Astrocyte of the cerebellum (primary cell): ENCODE data around the gene TMEM51.

Experiments
- DNase-seq: peaks from one replicate; pipeline ENCODE4 v3.0.0-alpha.2; 2011; ENCODE audit warnings: low read depth
- H3K4me3 ChIP-seq: 2 replicates; pipeline ENCODE4 v1.5.1; 2011; ENCODE audit warnings: mild to moderate bottlenecking, low read depth, low read length, moderate library complexity
- in situ Hi-C: cut with HindIII; loops from 2 replicates; pipeline ENCODE4 v1.10.0; 2017; ENCODE audit warnings: low sequenced_read_pairs
- TF ChIP-seq, protein P1 (sequence below): IDR thresholded peaks from 2 replicates; pipeline ENCODE4 v1.5.1; 2012; ENCODE audit warnings: low read length, low read depth, moderate library complexity, mild to moderate bottlenecking; ENCODE audit errors: missing control alignments

TMEM51 gene

DNA sequence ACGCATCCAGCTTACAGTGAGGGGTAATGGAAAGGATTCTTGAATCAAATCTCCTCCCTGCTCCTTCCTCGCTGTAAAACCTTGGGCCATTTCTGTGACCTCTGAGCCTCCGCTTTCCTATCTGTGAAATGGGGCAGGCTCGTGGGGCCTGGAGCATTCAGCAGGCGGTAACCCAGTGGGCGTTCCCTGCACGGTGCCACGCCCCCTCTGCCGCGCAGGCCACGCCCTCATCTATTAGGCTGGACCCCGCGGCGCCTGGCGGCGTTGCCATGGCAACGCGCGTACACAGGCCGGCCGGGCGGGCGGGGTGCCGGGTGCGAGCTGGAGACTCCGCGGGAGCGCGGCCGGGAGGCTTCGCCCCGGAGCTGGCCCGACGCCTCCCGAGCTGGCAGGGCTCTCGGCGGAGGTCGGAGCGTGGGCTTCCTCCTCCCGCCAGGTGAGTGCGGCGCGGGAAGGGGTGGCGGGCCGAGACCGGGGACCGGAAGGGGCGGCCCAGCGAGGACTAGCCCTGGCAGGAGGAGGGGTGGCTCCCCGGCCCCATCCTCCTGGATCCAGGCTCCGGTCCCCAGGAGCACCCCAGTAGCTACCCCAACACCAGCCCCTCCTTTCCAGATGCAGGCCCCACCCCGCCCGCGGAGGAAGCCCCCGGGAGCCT, 93.5 kb downstream of the TMEM51 start, which contains the start of gene FHAD1:
TSS of gene FHAD1 (plus strand) at position 264 of the 655 bp plus-strand sequence. CDS start 4,562 bp downstream, outside the sequence.
- TF ChIP-seq, protein P1, sequence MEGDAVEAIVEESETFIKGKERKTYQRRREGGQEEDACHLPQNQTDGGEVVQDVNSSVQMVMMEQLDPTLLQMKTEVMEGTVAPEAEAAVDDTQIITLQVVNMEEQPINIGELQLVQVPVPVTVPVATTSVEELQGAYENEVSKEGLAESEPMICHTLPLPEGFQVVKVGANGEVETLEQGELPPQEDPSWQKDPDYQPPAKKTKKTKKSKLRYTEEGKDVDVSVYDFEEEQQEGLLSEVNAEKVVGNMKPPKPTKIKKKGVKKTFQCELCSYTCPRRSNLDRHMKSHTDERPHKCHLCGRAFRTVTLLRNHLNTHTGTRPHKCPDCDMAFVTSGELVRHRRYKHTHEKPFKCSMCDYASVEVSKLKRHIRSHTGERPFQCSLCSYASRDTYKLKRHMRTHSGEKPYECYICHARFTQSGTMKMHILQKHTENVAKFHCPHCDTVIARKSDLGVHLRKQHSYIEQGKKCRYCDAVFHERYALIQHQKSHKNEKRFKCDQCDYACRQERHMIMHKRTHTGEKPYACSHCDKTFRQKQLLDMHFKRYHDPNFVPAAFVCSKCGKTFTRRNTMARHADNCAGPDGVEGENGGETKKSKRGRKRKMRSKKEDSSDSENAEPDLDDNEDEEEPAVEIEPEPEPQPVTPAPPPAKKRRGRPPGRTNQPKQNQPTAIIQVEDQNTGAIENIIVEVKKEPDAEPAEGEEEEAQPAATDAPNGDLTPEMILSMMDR: no peak
- no peak for DNase-seq
- H3K4me3 ChIP-seq: peak within 1 kb of the TSS; percentile 32
- in situ Hi-C loops: no loop called here

DNA sequence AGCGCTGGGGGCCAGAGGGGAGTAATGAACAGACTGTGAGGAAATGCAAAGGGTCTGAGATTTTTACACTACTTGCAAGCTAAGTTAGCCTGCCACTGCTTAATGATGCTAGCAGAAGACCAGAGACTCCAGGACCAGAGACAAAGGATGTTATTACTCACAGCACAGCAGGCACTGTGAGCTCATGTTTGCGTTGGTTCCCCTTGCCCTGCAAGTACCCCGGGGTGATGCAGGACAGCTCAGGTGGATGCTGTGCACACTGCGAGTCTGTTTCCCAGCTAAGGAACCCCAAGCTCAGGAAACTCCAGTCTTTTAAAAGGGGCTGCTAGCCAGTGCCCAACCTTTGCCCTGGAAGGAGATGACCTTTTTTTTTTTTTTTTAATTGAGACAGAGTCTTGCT, 94.7 kb downstream of the TMEM51 start:
- TF ChIP-seq, protein P1: no peak
- in situ Hi-C loops: no loop called here
- no peak overlapping the region for H3K4me3 ChIP-seq
- no peak for DNase-seq

DNA sequence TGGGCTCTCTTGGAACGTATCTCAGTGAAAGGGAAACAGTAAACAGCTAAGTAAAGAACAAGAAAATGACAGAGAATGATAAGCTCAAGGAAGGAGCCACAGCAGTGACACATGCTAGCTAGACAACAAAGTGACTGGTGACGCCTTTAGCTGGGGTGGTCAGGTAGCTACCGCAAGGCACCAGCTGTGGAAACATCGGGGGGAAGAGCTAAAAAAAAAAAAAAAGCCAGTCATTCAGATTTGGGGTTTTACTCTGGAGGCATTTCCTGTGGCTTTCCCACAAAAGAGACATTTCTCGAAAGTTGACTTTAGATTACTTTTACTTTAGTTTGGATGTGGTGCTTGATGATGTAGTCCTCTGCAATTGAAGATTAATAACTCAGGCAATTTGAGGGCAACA, 95.5 kb downstream of the TMEM51 start:
- H3K4me3 ChIP-seq: no peak overlapping the region
- TF ChIP-seq, protein P1: no peak
- DNase-seq: no peak
- in situ Hi-C loops: no loop called here

DNA sequence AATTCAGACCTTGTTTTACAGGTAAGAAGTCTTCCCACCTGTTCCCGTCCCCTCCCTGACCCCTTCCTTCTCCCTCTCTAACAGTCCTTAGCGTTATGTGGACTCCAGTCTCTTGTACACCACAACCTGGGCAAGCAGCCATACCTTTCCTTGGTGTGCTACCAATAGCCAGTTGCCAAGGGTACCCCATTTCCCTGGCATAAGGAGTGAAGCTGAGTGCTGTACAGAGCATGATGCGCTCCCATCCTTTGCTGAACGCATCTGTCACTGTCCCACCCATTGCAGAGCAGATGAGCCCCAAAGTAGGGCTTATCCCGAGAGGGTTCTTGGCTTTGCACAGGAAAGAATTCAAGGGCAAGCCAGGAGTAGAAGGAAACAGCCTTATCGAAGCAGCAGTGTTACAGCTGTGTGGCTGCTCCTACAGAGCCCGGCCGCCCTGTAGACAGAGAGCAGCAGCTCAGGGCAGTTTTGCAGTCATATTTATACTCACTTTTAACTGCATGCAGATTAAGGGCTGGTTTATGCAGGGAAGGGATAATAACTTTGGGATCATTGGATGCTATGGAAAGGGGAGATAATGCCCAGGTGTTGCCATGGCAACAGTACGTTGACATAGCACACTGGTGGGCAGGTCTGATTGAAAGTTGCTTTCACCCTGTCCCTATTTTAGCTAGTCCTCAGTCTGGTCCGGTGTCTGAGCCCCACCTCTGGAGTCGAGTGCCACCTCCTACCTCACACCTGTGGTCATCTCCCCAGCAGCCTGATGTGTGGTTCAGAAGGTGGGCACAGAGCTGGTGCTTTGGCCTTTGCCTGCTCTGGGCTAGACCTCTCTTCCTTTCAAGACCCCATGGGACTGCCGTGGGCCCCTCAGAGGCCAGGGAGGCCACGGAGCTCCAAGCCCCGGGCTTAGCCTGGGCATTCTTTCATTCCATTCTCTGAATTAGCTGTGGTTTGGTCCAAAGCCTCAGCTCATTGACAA, 98.6 kb downstream of the TMEM51 start:
- DNase-seq: no peak

DNA sequence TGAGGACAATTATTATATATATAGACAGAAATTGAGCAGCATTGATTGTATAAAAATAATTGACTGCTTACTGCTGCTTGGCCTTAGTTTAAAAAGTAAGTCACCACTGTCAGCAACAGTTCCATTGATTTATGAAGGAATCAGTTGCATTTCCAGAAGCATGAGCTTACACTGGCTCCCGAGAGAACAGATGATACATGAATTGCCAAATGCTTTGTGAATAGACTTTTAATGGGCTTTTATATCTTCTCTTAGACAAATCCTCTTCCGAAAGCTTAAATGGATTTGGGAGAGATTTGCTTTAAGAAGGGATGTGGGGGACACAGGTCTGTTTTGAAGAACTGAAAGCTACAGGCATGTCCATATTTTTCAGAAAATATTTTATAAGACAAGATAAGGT, 101.0 kb downstream of the TMEM51 start:
- H3K4me3 ChIP-seq: no peak overlapping the region
- TF ChIP-seq, protein P1: no peak
- in situ Hi-C loops: loop anchor here (5.0 kb wide), 1 partner anchor 158 kb away; no protein-coding TSS in a partner anchor
- no peak for DNase-seq

More for the DNA sequence above, 98.6 kb downstream of the TMEM51 start:
- no peak overlapping the region for H3K4me3 ChIP-seq
- in situ Hi-C loops: loop anchor here (5.0 kb wide), 1 partner anchor 160 kb away; no protein-coding TSS in a partner anchor
- TF ChIP-seq, protein P1: no peak

DNA sequence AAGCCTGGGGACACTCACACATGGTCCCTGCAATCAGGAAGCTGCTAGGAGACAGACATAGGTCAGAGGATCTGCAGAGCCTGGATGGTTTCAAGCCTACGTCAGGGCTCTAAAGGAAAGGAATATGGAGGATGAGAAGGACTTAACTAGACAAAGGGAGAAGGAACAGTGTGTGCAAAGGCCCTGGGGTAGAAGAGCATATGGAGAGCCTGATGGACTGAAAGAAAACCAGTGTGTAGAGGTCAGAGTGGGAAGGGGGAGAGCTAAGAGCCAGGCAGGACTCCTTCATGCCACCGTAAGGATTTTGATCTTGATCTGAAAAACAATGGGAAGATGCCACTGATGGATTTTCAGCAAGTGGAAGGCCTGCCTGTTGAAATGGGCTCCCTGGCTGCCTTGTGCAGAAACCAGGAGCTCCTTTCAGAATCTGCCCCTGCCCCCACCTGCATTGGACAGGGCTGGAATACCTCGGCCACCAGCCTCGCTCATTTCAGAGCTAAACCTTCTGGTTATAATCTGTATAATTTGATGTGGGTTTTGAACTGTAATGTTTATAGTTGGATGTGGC, 102.1 kb downstream of the TMEM51 start:
- TF ChIP-seq, protein P1: no peak
- DNase-seq: no peak
- no peak overlapping the region for H3K4me3 ChIP-seq
- in situ Hi-C loops: no loop called here
